ENCODE measurements around the gene ZBTB37.
"Not testable (repeated sequence)": the region's sequence is repeated elsewhere in the genome, so short reads cannot be mapped to it uniquely, and the experiment has no call there.

ZBTB37 gene

GRCh38 chr1:173865468-173866164, 2.6 kb upstream of the ZBTB37 start:
- DNase-seq (ENCODE audit: low read depth) = peak; percentile 22

GRCh38 chr1:173866413-173867115, 1.6 kb upstream of the ZBTB37 start:
- DNase-seq (ENCODE audit: low read depth) = no peak

- DNase-seq (ENCODE audit: low read depth) = peak; percentile 46
These were observed 933 bp upstream of the ZBTB37 start for GRCh38 chr1:173867141-173867752.

GRCh38 chr1:173867753-173868265, 371 bp upstream of the ZBTB37 start, which contains the start of gene GAS5:
Gene GAS5 (minus strand): TSS chr1:173867989.
- DNase-seq (ENCODE audit: low read depth) = peak; percentile 100

- DNase-seq (ENCODE audit: low read depth) = no peak
These were observed 810 bp downstream of the ZBTB37 start for GRCh38 chr1:173869021-173869359.

GRCh38 chr1:173870252-173871075, 2.3 kb downstream of the ZBTB37 start:
- no peak for DNase-seq (ENCODE audit: low read depth)

- DNase-seq (ENCODE audit: low read depth) = no peak
These were observed 2.9 kb downstream of the ZBTB37 start for GRCh38 chr1:173871091-173871490.

GRCh38 chr1:173871500-173871899, 3.3 kb downstream of the ZBTB37 start:
- no peak for DNase-seq (ENCODE audit: low read depth)

GRCh38 chr1:173876732-173877131, 8.6 kb downstream of the ZBTB37 start:
- DNase-seq (ENCODE audit: low read depth) = no peak

GRCh38 chr1:173878251-173878650, 10.1 kb downstream of the ZBTB37 start:
- no peak for DNase-seq (ENCODE audit: low read depth)

- DNase-seq (ENCODE audit: low read depth) = not testable (repeated sequence)
These were observed 12.9 kb downstream of the ZBTB37 start for GRCh38 chr1:173881117-173881516.

- DNase-seq (ENCODE audit: low read depth) = no peak
These were observed 16.5 kb downstream of the ZBTB37 start for GRCh38 chr1:173884701-173885100.

GRCh38 chr1:173886746-173887611, 18.8 kb downstream of the ZBTB37 start:
- no peak for DNase-seq (ENCODE audit: low read depth)

- DNase-seq (ENCODE audit: low read depth) = no peak
These were observed 19.4 kb downstream of the ZBTB37 start for GRCh38 chr1:173887627-173888026.

- DNase-seq (ENCODE audit: low read depth) = no peak
These were observed 20.6 kb downstream of the ZBTB37 start for GRCh38 chr1:173888749-173889148.

- no peak for DNase-seq (ENCODE audit: low read depth)
These were observed 21.7 kb downstream of the ZBTB37 start for GRCh38 chr1:173889885-173890284.

- no peak for DNase-seq (ENCODE audit: low read depth)
These were observed 25.4 kb downstream of the ZBTB37 start for GRCh38 chr1:173893611-173894010.

GRCh38 chr1:173894189-173894588, 26.0 kb downstream of the ZBTB37 start:
- no peak for DNase-seq (ENCODE audit: low read depth)

GRCh38 chr1:173900427-173900826, 32.2 kb downstream of the ZBTB37 start:
- no peak for DNase-seq (ENCODE audit: low read depth)

GRCh38 chr1:173900992-173901391, 32.8 kb downstream of the ZBTB37 start:
- DNase-seq (ENCODE audit: low read depth) = no peak

Measured in iris pigment epithelial cell (primary cell).